Kidney (tissue), 14 donors: ENCODE data around the gene IER2. TPM values are rescaled to one million over a fixed set of nuclear protein-coding genes. Genes with fewer than 3 reads are reported as not detected.

Experiments used
- DNase-seq, 5 donors: peaks; one replicate each; pipeline ENCODE4 v3.0.0-alpha.2; 2013 to 2020
- FAIRE-seq: peaks from 2 replicates; lab custom pipeline; 2012; peaks lifted over from hg19 to GRCh38; lab: Jason Lieb, UNC
- H3K27ac ChIP-seq, 2 donors: one replicate each; pipeline ENCODE4 v1.7.0; 2013; ENCODE audit warnings: low read depth in 2 of 2, low read length in 2 of 2, inconsistent platforms in 1 of 2
- H3K27me3 ChIP-seq: one replicate; pipeline ENCODE4 v1.7.1; 2013; ENCODE audit warnings: low read length, inconsistent platforms; ENCODE audit not compliant: control insufficient read depth, insufficient read depth
- H3K36me3 ChIP-seq, 3 donors: one replicate each; pipeline versions ENCODE4 v1.7.0 to v1.7.1; 2013; ENCODE audit warnings: low read length in 3 of 3, control low read depth in 1 of 3, inconsistent platforms in 1 of 3; ENCODE audit not compliant: insufficient read depth in 3 of 3, control insufficient read depth in 2 of 3
- H3K4me1 ChIP-seq, 3 donors: one replicate each; pipeline versions ENCODE4 v1.7.0 to v1.7.1; 2013; ENCODE audit warnings: low read length in 3 of 3, inconsistent platforms in 1 of 3, low read depth in 1 of 3; ENCODE audit not compliant: control insufficient read depth in 2 of 3, insufficient read depth in 2 of 3
- H3K4me3 ChIP-seq, 3 donors: one replicate each; pipeline versions ENCODE4 v1.7.0 to v1.8.1; 2013; ENCODE audit warnings: low read length in 3 of 3, control low read depth in 1 of 3, inconsistent platforms in 1 of 3
- H3K9ac ChIP-seq, 3 donors: one replicate each; pipeline versions ENCODE4 v1.7.0 to v1.7.1; 2013; ENCODE audit warnings: low read length in 3 of 3, control low read depth in 1 of 3, inconsistent platforms in 1 of 3
- H3K9me3 ChIP-seq, 3 donors: one replicate each; pipeline versions ENCODE4 v1.7.0 to v1.7.1; 2013; ENCODE audit warnings: low read length in 3 of 3, control low read depth in 1 of 3, inconsistent platforms in 1 of 3; ENCODE audit not compliant: control insufficient read depth in 2 of 3, insufficient read depth in 1 of 3
- intact Hi-C: fragments of 100-400 bp; cut with DNase I; formaldehyde crosslinking; loops from one replicate; pipeline ENCODE4 v1.11.1; 2022
- polyA plus RNA-seq: library from polyadenylated mRNA; stranded (reverse); fragments of 350-450 nt; fragmentation: Illumina TruSeq; extraction: RNeasy Lipid Tissue Mini Kit (QIAGEN cat#74804); gene quantifications from one replicate; pipeline ENCODE4 v1.2.3, GENCODE V29; 2014; ENCODE audit warnings: low read depth, low replicate concordance; ENCODE audit not compliant: insufficient read depth
- total RNA-seq: library from RNA; stranded (reverse); fragmentation: NEBNext Ultra II Directional; extraction: Animal tissue kit (Norgen Biotek cat#: 25700); gene quantifications from one replicate; pipeline ENCODE4 v1.2.1, GENCODE V29; 2021
- TF ChIP-seq, protein P1 (sequence below): IDR thresholded peaks from 3 replicates; pipeline ENCODE4 v1.5.1; 2012; ENCODE audit warnings: mild to moderate bottlenecking, moderate library complexity, borderline replicate concordance; ENCODE audit not compliant: insufficient read depth; ENCODE audit errors: extremely low read depth
- donor health status: control.
- donor health status: control.
- donor health status: control.
- donor health status: control.
- donor health status: control.
- donor health status: DM: yes; HTN: yes; CAD: no.
- donor health status: Normal renal cell carcinoma (clear cell type).

IER2 gene
- total and polyA plus RNA-seq, 2 donors from 2014 or later: 73.9 to 96.7 TPM

DNA sequence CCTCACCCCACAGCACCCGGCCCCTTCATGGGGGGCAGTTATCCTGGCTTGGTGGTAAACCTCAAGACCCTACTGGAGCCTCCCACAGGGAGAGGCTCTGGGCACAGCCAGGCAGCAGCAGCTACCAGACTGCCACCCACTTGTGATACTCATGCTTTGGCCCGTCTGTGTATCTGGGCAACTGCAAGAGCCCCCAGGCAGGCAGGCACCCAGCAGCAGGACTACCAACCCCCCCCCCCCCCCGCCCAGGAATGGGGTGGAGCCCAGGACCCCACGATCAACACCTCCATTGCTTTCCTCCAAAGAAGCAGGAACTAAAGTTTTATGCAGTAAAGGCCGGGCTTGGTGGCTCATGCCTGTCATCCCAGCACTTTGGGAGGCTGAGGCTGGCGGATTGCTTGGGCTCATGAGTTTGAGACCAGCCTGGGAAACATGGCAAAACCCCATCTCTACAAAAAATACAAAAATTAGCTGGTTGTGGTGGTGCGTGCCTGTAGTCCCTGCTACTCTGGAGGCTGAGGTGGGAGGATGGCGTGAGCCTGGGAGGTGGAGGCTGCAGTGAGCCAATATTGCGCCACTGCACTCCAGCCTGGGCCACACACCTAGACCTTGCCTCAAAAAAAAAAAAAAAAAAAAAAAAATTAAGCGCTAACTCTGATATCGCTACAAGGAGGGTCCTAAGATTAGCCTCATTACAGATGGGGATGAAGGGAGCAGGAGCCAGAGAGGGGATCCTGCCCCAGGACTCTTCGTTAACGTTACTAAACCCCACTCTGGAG, 46.4 kb upstream of the IER2 start:
- no peak for DNase-seq
- H3K36me3 ChIP-seq: no peaks in the 10 kb centered on the region
- no peak for FAIRE-seq
- peaks cover 0 to 25% (median 4%) of the 10 kb centered on the region in 3 donors for H3K4me1 ChIP-seq
- no peak overlapping the region for H3K9ac ChIP-seq
- H3K27ac ChIP-seq: peak overlapping the region in 1 of 2 donors; percentile 79
- TF ChIP-seq, protein P1, sequence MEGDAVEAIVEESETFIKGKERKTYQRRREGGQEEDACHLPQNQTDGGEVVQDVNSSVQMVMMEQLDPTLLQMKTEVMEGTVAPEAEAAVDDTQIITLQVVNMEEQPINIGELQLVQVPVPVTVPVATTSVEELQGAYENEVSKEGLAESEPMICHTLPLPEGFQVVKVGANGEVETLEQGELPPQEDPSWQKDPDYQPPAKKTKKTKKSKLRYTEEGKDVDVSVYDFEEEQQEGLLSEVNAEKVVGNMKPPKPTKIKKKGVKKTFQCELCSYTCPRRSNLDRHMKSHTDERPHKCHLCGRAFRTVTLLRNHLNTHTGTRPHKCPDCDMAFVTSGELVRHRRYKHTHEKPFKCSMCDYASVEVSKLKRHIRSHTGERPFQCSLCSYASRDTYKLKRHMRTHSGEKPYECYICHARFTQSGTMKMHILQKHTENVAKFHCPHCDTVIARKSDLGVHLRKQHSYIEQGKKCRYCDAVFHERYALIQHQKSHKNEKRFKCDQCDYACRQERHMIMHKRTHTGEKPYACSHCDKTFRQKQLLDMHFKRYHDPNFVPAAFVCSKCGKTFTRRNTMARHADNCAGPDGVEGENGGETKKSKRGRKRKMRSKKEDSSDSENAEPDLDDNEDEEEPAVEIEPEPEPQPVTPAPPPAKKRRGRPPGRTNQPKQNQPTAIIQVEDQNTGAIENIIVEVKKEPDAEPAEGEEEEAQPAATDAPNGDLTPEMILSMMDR: no peak
- H3K27me3 ChIP-seq: peaks cover 5% of the 10 kb centered on the region
- H3K4me3 ChIP-seq: no peak overlapping the region
- H3K9me3 ChIP-seq: no peaks in the 10 kb centered on the region
- intact Hi-C loops: no loop called here

DNA sequence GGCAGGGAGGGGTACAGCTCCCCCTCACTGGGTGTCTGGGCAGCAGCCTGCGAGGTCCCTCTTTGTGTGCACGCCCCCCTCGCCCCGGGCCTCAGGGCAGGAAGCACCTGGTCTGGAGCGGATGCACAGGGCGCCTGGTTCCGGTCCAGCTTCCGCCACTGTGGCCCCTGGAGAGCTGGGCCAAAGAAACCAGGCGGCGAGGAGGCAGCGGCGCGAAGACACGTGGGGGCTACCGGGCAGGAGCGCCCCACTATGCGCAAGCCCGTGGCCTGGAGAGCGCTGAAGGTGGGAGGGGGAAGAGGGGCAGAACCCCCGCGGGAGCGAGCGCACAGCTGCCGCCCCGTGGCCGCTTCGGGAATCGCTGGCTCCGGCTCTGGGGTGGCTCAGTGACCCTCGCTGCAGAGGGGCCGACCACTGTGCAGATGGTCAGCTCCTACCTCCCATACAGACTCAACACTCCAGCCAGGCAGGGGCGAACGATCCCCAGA, 45.8 kb upstream of the IER2 start:
- Histone ChIP-seq H3K36me3 (no peaks in the 10 kb centered on the region), H3K9me3 (no peaks in the 10 kb centered on the region), H3K27ac (peak overlapping the region in 1 of 2 donors; percentile 54), H3K27me3 (peaks cover 5% of the 10 kb centered on the region), H3K4me1 (peaks cover 0 to 22% (median 4%) of the 10 kb centered on the region in 3 donors), H3K4me3 (no peak overlapping the region), H3K9ac (no peak overlapping the region)
- intact Hi-C loops: no loop called here
- DNase-seq (peak in 1 of 5 donors; percentile 92), FAIRE-seq (no peak)
- TF ChIP-seq, protein P1: peak; percentile 34

DNA sequence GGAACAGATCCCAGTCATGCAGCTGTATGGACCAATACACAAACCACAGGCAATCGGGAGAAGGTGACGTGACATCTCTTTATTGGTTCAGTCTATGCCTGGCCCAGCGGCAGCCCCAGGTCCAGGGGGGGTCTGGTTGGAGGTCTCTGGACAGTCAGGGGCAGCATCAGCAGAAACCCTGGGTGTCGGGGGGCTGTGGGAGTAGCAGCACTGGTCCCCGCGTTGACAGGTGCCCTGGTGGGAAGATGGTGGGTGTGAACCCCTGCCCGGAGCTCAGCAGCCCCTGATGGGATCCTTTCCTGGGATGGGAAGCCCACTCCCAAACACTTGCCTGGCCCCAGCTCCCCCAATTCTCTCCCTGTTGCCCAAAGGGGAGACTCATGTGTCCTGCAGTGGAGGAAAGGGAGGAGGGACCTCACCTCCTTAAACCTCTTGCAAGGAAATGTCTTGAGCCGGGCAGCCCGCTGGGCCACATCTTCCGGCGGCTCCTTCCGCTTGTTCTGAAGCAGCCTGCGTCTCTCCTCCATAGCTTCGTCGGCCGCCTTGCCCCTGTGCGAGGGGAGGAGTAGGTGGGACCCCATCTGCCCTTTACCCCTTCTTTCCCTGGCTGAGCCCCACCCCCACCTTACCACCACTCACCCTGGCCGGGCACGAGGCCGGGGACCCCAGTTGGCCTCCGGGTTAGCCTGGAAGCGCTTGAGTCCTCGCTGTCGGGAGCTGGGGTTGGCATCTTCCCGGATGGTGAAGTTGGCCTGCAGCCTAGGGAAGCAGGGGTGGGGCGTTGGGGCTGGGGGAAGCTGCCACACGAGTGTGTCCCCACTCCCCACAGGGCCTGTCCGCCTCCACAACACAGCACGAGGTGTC, 45.1 kb upstream of the IER2 start:
- intact Hi-C loops: no loop called here

More for the DNA sequence above, 45.1 kb upstream of the IER2 start:
- H3K27ac ChIP-seq: peak overlapping the region in 1 of 2 donors; percentile 54
- H3K27me3 ChIP-seq: peaks cover 2% of the 10 kb centered on the region
- TF ChIP-seq, protein P1: no peak
- DNase-seq: peak in 1 of 5 donors; percentile 84
- no peak overlapping the region for H3K9ac ChIP-seq
- no peak for FAIRE-seq
- peaks cover 0 to 18% (median 4%) of the 10 kb centered on the region in 3 donors for H3K4me1 ChIP-seq
- no peaks in the 10 kb centered on the region for H3K36me3 ChIP-seq
- H3K9me3 ChIP-seq: no peaks in the 10 kb centered on the region
- no peak overlapping the region for H3K4me3 ChIP-seq
